Measurements from ENCODE around the gene TAF11L5. TPM values are rescaled to one million over a fixed set of nuclear protein-coding genes. Genes with fewer than 3 reads are reported as not detected.
"Not testable (repeated sequence)": the region's sequence is repeated elsewhere in the genome, so short reads cannot be mapped to it uniquely, and the experiment has no call there.

Gene TAF11L5
- total and polyA plus RNA-seq, 2 of the 8 experiments (the other 6 are each of a cell fraction or from before 2014, with no cell fraction given) = not detected

DNA sequence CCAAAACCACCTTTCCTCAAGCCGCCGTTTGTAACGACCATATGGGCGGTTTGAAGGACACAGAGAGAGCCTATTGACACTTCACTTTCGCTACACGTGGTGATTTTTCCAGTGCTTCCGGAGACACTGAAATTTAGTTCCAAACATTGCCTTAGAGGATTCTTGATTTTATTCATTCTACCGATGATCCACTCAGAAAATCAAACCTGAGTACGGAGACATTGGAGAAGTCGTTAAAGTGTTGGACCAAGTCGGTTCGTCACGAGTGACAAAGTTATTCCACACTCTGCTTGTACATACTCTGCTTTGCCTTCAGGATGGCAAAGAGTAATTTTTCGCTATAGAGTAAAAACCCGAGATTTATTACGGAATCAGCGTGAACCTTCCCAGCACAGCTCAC, 1.5 kb downstream of the TAF11L5 start:
- H3K79me2 ChIP-seq (ENCODE audit: control insufficient read depth in 1 of 2, insufficient read depth in 2 of 2, low read length in 2 of 2); FAIRE-seq; H3K4me3 ChIP-seq (ENCODE audit: extremely low read depth in 1 of 4, insufficient read depth in 2 of 4, low read depth in 3 of 4, low read length in 4 of 4); H3K4me1 ChIP-seq (replicated peaks in 1 of 4; ENCODE audit: control insufficient read depth in 3 of 4, insufficient read depth in 4 of 4, low read length in 3 of 4); H2BK20ac ChIP-seq (ENCODE audit: low read length); H3K27ac ChIP-seq (ENCODE audit: low read depth, low read length); H2BK15ac ChIP-seq (ENCODE audit: low read length); H3K18ac ChIP-seq (ENCODE audit: extremely low read depth, low read length); H4K8ac ChIP-seq (ENCODE audit: extremely low read depth, insufficient read depth, low read length); H2BK5ac ChIP-seq (ENCODE audit: low read depth, low read length); H3K9me3 ChIP-seq (ENCODE audit: insufficient read depth in 2 of 2, low read depth in 1 of 2, low read length in 1 of 2); H2AK5ac ChIP-seq (ENCODE audit: low read depth, low read length); H4K5ac ChIP-seq (ENCODE audit: insufficient read length, low read depth, low read length); H2AFZ ChIP-seq (ENCODE audit: low read length); H4K20me1 ChIP-seq (replicated peaks in 1 of 2; ENCODE audit: control insufficient read depth in 1 of 2, insufficient read depth in 2 of 2, low read length in 2 of 2); H3K4ac ChIP-seq (replicated peaks; ENCODE audit: insufficient read length, low read depth, low read length); H3K4me2 ChIP-seq (ENCODE audit: insufficient read depth in 1 of 2, low read depth in 2 of 2, low read length in 2 of 2); H3K9ac ChIP-seq (replicated peaks in 1 of 4; ENCODE audit: extremely low read depth in 1 of 4, low read depth in 3 of 4, low read length in 3 of 4); H3K23ac ChIP-seq (ENCODE audit: insufficient read length); H3K79me1 ChIP-seq (ENCODE audit: low read depth, low read length); H3K56ac ChIP-seq (replicated peaks; ENCODE audit: insufficient read length, low read depth, low read length); H3K23me2 ChIP-seq (ENCODE audit: low read depth, low read length); H3K36me3 ChIP-seq (ENCODE audit: control insufficient read depth in 2 of 4, insufficient read depth in 4 of 4, low read length in 3 of 4); H3K14ac ChIP-seq (ENCODE audit: insufficient read length); CTCF ChIA-PET (ENCODE audit: partially characterized antibody); H2BK12ac ChIP-seq (ENCODE audit: low read depth, low read length); H3K27me3 ChIP-seq (replicated peaks in 1 of 4; ENCODE audit: control insufficient read depth in 3 of 4, extremely low read depth in 1 of 4, insufficient read depth in 3 of 4, low read length in 3 of 4); POLR2A ChIA-PET (ENCODE audit: partially characterized antibody); H4K91ac ChIP-seq (replicated peaks; ENCODE audit: insufficient read length, low read length); H2BK120ac ChIP-seq (replicated peaks; ENCODE audit: low read depth, low read length): not testable (repeated sequence)
- WGBS, 2 experiments (ENCODE audit: extremely low coverage in 1 of 2, insufficient coverage in 1 of 2, insufficient read length in 1 of 2, insufficient replicate concordance in 2 of 2, low coverage in 1 of 2, low lambda C conversion rate in 2 of 2, missing lambda C conversion rate in 1 of 2) = 88% methylated on average over 10 of the region's 17 CpGs; no CpG with 5 or more reads in 1 of the 2 experiments
- peak in 1 of 2 experiments; percentile 59 for DNase-seq (ENCODE audit: low read depth in 1 of 2, low spot score in 2 of 2)

DNA sequence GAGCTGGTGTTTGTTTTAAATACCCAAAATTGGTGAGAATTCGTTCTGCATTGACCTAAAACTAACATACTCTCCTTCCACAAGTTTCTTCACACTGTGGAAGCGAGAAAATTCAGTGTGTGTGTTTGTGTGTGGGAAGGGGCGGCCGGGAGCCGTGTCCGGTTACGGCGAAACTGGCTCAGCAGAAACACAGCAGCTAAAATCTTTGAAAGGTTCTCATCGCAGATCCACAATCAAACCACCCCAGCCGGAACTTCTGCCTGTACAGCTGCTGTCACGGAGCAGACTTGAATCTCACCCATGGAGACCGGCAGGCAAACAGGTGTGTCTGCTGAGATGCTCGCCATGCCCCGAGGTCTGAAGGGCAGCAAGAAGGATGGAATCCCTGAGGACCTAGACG, 3.3 kb downstream of the TAF11L5 start, which contains the start of gene TAF11L6:
Gene TAF11L6, plus strand, starts transcription at position 301 of the 400 bp plus-strand sequence.
- H3K4me3 ChIP-seq (ENCODE audit: extremely low read depth in 1 of 4, insufficient read depth in 2 of 4, low read depth in 3 of 4, low read length in 4 of 4); H3K9me3 ChIP-seq (ENCODE audit: insufficient read depth in 2 of 2, low read depth in 1 of 2, low read length in 1 of 2); CTCF ChIA-PET (ENCODE audit: partially characterized antibody); H3K27me3 ChIP-seq (replicated peaks in 1 of 4; ENCODE audit: control insufficient read depth in 3 of 4, extremely low read depth in 1 of 4, insufficient read depth in 3 of 4, low read length in 3 of 4); H2BK15ac ChIP-seq (ENCODE audit: low read length); H4K20me1 ChIP-seq (replicated peaks in 1 of 2; ENCODE audit: control insufficient read depth in 1 of 2, insufficient read depth in 2 of 2, low read length in 2 of 2); H2AFZ ChIP-seq (ENCODE audit: low read length); H3K27ac ChIP-seq (ENCODE audit: low read depth, low read length); H3K56ac ChIP-seq (replicated peaks; ENCODE audit: insufficient read length, low read depth, low read length); H2BK5ac ChIP-seq (ENCODE audit: low read depth, low read length); H3K4ac ChIP-seq (replicated peaks; ENCODE audit: insufficient read length, low read depth, low read length); H2BK20ac ChIP-seq (ENCODE audit: low read length); H4K8ac ChIP-seq (ENCODE audit: extremely low read depth, insufficient read depth, low read length); FAIRE-seq; H2BK12ac ChIP-seq (ENCODE audit: low read depth, low read length); H3K4me2 ChIP-seq (ENCODE audit: insufficient read depth in 1 of 2, low read depth in 2 of 2, low read length in 2 of 2); H2BK120ac ChIP-seq (replicated peaks; ENCODE audit: low read depth, low read length); H3K4me1 ChIP-seq (replicated peaks in 1 of 4; ENCODE audit: control insufficient read depth in 3 of 4, insufficient read depth in 4 of 4, low read length in 3 of 4); H4K5ac ChIP-seq (ENCODE audit: insufficient read length, low read depth, low read length); H3K14ac ChIP-seq (ENCODE audit: insufficient read length); H3K79me1 ChIP-seq (ENCODE audit: low read depth, low read length); H3K79me2 ChIP-seq (ENCODE audit: control insufficient read depth in 1 of 2, insufficient read depth in 2 of 2, low read length in 2 of 2); H3K23me2 ChIP-seq (ENCODE audit: low read depth, low read length); DNase-seq (ENCODE audit: low read depth in 1 of 2, low spot score in 2 of 2); H2AK5ac ChIP-seq (ENCODE audit: low read depth, low read length); POLR2A ChIA-PET (ENCODE audit: partially characterized antibody); H3K9ac ChIP-seq (replicated peaks in 1 of 4; ENCODE audit: extremely low read depth in 1 of 4, low read depth in 3 of 4, low read length in 3 of 4); H3K36me3 ChIP-seq (ENCODE audit: control insufficient read depth in 2 of 4, insufficient read depth in 4 of 4, low read length in 3 of 4); H3K23ac ChIP-seq (ENCODE audit: insufficient read length); H3K18ac ChIP-seq (ENCODE audit: extremely low read depth, low read length); H4K91ac ChIP-seq (replicated peaks; ENCODE audit: insufficient read length, low read length): not testable (repeated sequence)
- no CpG with 5 or more reads among the region's 15 CpGs for WGBS, 2 experiments (ENCODE audit: extremely low coverage in 1 of 2, insufficient coverage in 1 of 2, insufficient read length in 1 of 2, insufficient replicate concordance in 2 of 2, low coverage in 1 of 2, low lambda C conversion rate in 2 of 2, missing lambda C conversion rate in 1 of 2)

Measured in H1 (cell line).